Thymus (tissue), 11 donors: ENCODE data around the gene MRGPRF. TPM values are rescaled to one million over a fixed set of nuclear protein-coding genes. Genes with fewer than 3 reads are reported as not detected.

Experiments
- DNase-seq, 9 donors: peaks; one replicate each; pipeline ENCODE4 v3.0.0-alpha.2; 2013; ENCODE audit warnings: low spot score in 9 of 9, low read depth in 6 of 9, missing footprints in 1 of 9
- H3K27ac ChIP-seq, 2 donors: one replicate each; pipeline ENCODE4 v1.5.1; 2013; ENCODE audit warnings: control low read depth in 1 of 2, low read depth in 1 of 2, low read length in 1 of 2, mild to moderate bottlenecking in 1 of 2, moderate library complexity in 1 of 2
- H3K27me3 ChIP-seq, 2 donors: one replicate each; pipeline ENCODE4 v1.5.1; 2013; ENCODE audit warnings: low read length in 1 of 2; ENCODE audit not compliant: control insufficient read depth in 2 of 2, insufficient read depth in 1 of 2
- H3K36me3 ChIP-seq, 2 donors: one replicate each; pipeline ENCODE4 v1.5.1; 2013; ENCODE audit warnings: low read length in 1 of 2, mild to moderate bottlenecking in 1 of 2, moderate library complexity in 1 of 2; ENCODE audit not compliant: control insufficient read depth in 2 of 2, insufficient read depth in 2 of 2
- H3K4me1 ChIP-seq, 2 donors: one replicate each; pipeline ENCODE4 v1.5.1; 2013; ENCODE audit warnings: low read length in 2 of 2; ENCODE audit not compliant: control insufficient read depth in 2 of 2, insufficient read depth in 2 of 2
- H3K4me3 ChIP-seq, 2 donors: one replicate each; pipeline ENCODE4 v1.5.1; 2013; ENCODE audit warnings: low read length in 2 of 2, control low read depth in 1 of 2, mild to moderate bottlenecking in 1 of 2
- H3K9me3 ChIP-seq, 2 donors: one replicate each; pipeline ENCODE4 v1.5.1; 2013; ENCODE audit warnings: low read length in 1 of 2, mild to moderate bottlenecking in 1 of 2; ENCODE audit not compliant: control insufficient read depth in 2 of 2, insufficient read depth in 1 of 2
- WGBS: extraction: QIAGEN DNeasy Blood & Tissue Kit; methylation state at CpG from one replicate; pipeline ENCODE4 v1.1.7; 2013; 5-methylcytosine and 5-hydroxymethylcytosine counted together
- polyA plus RNA-seq: library from polyadenylated mRNA; stranded (reverse); fragments of 200-250 nt; gene quantifications from one replicate; pipeline ENCODE4 v1.2.3, GENCODE V29; 2013
- total RNA-seq: library from RNA; stranded (reverse); fragments of 120-200 nt; gene quantifications from one replicate; pipeline ENCODE4 v1.2.4, GENCODE V29; 2013
- donor health status: healthy.

Gene MRGPRF
- total and polyA plus RNA-seq, 2 donors, result 0.57 to 4.7 TPM

DNA sequence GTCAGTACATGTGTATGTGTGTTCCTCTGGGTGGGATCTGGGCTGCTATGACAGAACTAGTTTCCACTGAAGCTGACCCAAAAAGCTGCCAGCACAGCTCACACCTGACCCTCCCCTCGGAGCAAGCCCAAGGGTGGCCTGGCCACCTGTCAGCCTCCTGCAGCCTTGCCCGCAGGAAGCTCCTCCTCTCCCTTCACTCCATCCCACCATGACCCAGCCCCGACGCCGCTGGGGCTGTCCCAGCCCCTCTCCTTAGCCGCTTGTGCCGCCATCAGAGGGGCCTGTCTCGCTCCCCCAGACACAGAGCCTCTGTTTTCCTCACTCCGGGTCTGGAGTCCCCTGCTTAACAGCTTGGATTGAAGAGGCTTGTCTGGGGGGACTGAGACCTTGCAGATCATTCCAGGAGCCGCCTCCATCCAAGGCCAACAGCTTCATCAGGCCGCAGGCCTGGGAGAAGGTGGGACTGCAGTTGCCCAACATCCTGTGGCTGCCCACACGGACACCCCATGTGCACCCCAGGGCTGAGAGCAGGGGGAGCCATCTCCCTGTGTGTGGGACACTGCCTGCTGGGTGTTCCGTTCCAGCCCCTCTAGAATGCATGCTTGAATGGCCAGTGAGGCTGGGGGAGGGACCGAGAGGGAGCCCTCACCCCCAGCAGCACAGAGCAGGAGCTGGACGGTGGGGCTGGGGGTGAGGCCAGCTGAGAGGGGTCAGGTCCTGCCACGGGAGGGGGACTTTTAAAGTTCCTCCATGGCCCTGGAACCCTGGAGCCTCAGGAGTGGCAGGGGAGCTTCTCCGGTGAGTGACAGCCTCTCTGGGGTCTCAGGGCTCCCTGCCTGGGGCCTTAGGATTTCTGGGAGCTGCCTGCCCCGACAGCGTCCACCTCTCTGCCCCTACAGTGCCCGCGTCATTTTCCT is 696 bp downstream of the MRGPRF start:
- no peaks in the 10 kb centered on the region for H3K9me3 ChIP-seq
- no peak for DNase-seq
- H3K27me3 ChIP-seq, result peaks cover 50 to 85% of the 10 kb centered on the region in 2 donors
- no peaks in the 10 kb centered on the region for H3K4me1 ChIP-seq
- no peaks in the 10 kb centered on the region for H3K36me3 ChIP-seq
- no peak overlapping the region for H3K27ac ChIP-seq
- WGBS, result 43% methylated on average over 21 of the region's 21 CpGs
- H3K4me3 ChIP-seq, result no peak overlapping the region

DNA sequence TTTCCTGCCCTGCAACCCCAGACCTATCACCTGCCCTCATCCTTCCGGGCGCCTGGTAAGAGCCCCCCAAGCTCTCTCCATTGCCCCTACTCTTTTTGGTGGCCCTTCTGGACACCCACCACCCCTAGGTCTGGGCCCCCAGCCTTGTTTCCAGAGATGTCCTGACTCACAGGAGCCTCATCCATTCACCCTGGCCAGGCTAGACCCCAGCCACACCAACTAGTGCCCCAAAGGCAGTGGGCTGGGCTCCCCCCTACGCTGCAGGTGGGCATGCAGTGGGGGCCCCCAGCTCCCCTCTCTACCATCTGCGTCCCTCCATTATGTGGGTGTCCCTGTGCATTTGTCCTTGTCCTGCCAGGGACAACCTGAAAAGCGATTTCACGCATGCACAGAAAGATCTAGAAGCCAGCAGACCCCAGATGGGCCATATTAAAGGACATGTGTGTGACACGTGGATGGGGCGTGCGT is 1.4 kb downstream of the MRGPRF start:
- WGBS, result 86% methylated on average over 9 of the region's 9 CpGs
- Histone ChIP-seq H3K9me3 (no peaks in the 10 kb centered on the region), H3K27me3 (peaks cover 50 to 88% of the 10 kb centered on the region in 2 donors), H3K27ac (no peak overlapping the region), H3K4me3 (no peak overlapping the region), H3K4me1 (no peaks in the 10 kb centered on the region), H3K36me3 (no peaks in the 10 kb centered on the region)
- DNase-seq, result no peak

GRCh38 chr11:69010964-69011623 is 2.0 kb downstream of the MRGPRF start:
- no peak overlapping the region for H3K27ac ChIP-seq
- H3K4me1 ChIP-seq, result no peaks in the 10 kb centered on the region
- H3K36me3 ChIP-seq, result no peaks in the 10 kb centered on the region
- peaks cover 50 to 90% of the 10 kb centered on the region in 2 donors for H3K27me3 ChIP-seq
- WGBS, result 15% methylated on average over 43 of the region's 43 CpGs
- H3K4me3 ChIP-seq, result no peak overlapping the region
- H3K9me3 ChIP-seq, result no peaks in the 10 kb centered on the region
- DNase-seq, result peak in 4 of 9 donors; percentile 7 to 39 (median 28)

DNA sequence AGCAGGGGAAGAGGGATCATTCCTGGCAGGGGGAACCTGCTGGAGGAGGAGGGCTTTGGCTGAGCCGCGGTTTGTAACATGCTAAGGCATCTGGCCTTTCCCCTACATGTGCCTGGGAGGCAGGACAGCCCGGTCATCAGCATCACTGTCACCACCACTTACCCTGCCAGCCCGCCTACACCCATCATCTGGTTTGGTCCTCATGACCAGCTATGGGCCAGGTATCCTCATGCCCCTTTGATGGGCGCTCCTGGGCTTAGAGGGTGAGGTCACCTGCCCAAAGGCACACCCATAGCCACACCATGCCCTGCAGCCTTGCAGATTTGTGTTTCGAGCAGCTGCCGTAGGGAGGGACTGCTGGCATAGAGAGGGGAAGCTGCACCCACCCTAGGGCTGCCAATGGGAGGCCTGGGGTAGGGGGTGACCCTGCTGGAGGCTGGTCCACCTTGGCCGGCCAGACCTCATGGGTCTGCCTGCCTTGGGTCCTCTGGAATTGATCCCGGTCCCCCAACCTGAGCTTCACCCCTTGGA is 2.6 kb downstream of the MRGPRF start:
- Histone ChIP-seq H3K27me3 (peaks cover 50 to 87% of the 10 kb centered on the region in 2 donors), H3K9me3 (no peaks in the 10 kb centered on the region), H3K27ac (no peak overlapping the region), H3K4me3 (no peak overlapping the region), H3K36me3 (no peaks in the 10 kb centered on the region), H3K4me1 (no peaks in the 10 kb centered on the region)
- WGBS, result 74% methylated on average over 9 of the region's 9 CpGs
- no peak for DNase-seq

GRCh38 chr11:69009441-69010211 is 3.4 kb downstream of the MRGPRF start:
- 81% methylated on average over 16 of the region's 16 CpGs for WGBS
- no peak overlapping the region for H3K4me3 ChIP-seq
- H3K27ac ChIP-seq, result no peak overlapping the region
- H3K4me1 ChIP-seq, result no peaks in the 10 kb centered on the region
- no peak for DNase-seq
- H3K9me3 ChIP-seq, result no peaks in the 10 kb centered on the region
- peaks cover 46 to 84% of the 10 kb centered on the region in 2 donors for H3K27me3 ChIP-seq
- no peaks in the 10 kb centered on the region for H3K36me3 ChIP-seq

DNA sequence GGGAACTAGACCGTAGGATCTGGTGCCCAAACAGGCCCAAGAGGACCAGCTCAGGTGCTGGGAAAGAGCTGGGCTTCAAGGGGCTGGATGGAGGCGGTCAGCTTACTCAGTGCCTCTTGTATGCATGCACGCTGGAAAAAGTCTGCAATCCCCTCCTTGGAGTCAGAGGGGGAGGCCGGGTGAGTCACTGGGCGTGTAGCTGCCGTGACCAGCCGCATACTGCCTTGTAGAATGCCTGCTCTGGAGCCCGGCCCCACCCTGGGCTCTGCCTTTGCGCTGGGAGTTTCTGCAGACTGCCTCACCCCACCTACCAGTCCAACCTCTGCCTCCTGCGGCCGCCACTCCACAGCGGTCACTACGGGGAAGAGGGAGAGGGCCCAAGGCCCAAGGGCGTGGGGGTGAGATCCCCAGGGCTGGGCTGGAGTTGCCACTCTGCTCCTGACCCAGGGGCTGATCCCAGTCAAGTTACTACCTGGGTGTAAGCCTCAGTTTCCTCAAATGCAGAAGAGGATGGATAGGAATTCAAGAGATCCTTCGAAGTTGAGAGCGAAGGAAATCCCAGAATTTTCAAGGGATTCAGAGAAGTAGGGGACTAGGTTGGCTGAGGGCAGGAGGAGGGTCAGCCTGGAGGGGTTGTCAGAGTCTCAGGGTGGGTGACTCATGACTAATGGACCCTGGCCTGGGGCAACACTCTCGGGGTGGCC is 4.2 kb downstream of the MRGPRF start:
- no peak for DNase-seq
- no peak overlapping the region for H3K4me3 ChIP-seq
- WGBS, result 91% methylated on average over 17 of the region's 17 CpGs
- H3K27ac ChIP-seq, result no peak overlapping the region
- H3K27me3 ChIP-seq, result peaks cover 38 to 79% of the 10 kb centered on the region in 2 donors
- H3K4me1 ChIP-seq, result no peaks in the 10 kb centered on the region
- H3K9me3 ChIP-seq, result no peaks in the 10 kb centered on the region
- H3K36me3 ChIP-seq, result no peaks in the 10 kb centered on the region

DNA sequence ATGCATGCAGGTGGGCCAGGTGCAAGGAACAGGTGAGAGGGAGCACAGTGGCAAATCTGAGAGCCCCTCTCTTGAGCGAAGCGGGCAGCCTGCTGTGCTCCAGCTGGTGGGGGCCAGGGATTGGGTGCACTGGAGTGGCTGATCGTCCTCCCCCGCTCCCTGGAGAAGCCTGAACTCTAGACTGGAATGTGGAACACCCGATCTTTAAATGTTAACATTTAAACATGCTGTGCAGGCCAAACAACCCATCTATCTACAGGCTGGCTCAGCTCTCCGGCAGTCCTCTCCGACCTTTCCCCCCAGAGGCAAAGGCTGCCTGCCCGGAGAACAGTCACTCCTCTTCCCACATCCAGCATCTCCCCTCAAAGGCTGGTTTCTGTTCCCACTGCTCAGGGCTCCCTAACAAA is 5.1 kb downstream of the MRGPRF start:
- Histone ChIP-seq H3K4me1 (no peaks in the 10 kb centered on the region), H3K36me3 (no peaks in the 10 kb centered on the region), H3K27me3 (peaks cover 29 to 70% of the 10 kb centered on the region in 2 donors), H3K4me3 (no peak overlapping the region), H3K27ac (no peak overlapping the region), H3K9me3 (no peaks in the 10 kb centered on the region)
- DNase-seq, result no peak
- 91% methylated on average over 8 of the region's 8 CpGs for WGBS

DNA sequence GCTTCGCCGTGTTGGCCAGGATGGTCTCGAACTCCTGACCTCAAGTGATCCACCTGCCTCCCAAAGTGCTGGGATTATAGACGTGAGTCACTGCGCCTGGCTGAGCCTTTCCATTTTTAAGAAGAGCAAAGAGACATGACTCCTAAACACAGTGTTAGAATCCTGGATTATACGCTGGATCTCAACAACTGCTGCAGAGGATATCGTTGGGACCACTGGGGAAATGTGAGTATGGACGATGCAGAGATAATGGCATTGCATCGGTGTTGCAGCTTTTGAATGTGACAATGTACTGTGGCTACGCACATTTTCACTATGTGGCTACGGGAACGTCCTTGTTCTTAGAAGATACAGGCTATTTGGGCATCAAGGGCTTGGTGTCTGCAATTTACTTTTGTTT is 6.2 kb downstream of the MRGPRF start:
- no peak for DNase-seq
- Histone ChIP-seq H3K4me3 (no peak overlapping the region), H3K36me3 (no peaks in the 10 kb centered on the region), H3K4me1 (no peaks in the 10 kb centered on the region), H3K9me3 (no peaks in the 10 kb centered on the region), H3K27ac (no peak overlapping the region), H3K27me3 (peaks cover 18 to 60% of the 10 kb centered on the region in 2 donors)
- WGBS, result 96% methylated on average over 12 of the region's 12 CpGs
